NCI-H187 treated with DMSO at 0.1 percent for 48 hours (cell line): ENCODE data around the gene CHST3.

ENCODE experiments used
- DNase-seq: peaks from one replicate; lab custom pipeline; 2025; lab: John Stamatoyannopoulos, UW

Gene CHST3

DNA sequence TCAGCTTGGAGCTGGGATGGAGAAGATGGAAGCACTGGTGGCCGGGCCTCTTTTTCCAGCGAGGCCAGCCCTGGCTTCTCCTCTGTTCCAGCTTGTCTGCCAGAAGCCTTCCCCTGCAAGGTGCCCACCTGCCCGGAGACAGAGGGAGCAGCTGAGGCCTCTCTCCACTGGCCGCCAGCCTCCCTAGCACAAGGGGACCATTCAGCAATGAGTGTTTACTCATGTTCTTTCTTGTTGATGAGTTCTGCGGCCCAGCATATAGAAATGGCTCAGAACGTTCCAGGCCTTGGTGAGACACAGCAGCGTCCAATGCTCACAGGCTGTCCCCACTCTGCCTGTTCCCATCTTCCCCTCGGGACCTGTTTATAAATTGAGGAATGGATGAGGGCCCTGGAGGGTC lies 47.3 kb downstream of the CHST3 start:
- no peak for DNase-seq

DNA sequence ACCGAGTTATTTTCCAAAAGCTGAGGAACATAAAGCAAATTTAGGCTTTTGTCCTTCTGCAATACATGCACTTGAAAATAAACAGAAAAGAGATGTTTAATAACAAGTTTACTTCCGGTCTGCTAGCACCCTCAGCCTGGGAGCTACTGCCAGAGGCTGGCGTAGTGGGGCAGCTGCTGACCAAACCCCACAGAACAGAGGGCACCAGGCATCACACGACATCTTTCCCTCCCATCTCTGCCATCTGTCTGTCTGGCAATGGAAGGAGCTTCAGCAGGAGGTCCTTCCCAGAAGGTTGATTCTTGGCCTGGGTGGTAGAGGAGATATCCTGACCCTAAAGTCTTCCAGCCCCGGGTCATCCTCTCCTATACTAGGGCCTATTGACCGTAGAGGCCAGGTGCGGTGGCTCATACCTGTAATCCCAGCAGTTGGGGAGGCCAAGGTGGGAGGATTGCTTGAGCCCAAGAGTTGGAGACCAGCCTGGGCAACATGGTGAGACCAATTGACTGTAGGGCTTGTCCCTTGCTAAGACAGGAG lies 47.8 kb downstream of the CHST3 start:
- DNase-seq = no peak

GRCh38 chr10:72012796-72013195 lies 48.6 kb downstream of the CHST3 start:
- DNase-seq = no peak

DNA sequence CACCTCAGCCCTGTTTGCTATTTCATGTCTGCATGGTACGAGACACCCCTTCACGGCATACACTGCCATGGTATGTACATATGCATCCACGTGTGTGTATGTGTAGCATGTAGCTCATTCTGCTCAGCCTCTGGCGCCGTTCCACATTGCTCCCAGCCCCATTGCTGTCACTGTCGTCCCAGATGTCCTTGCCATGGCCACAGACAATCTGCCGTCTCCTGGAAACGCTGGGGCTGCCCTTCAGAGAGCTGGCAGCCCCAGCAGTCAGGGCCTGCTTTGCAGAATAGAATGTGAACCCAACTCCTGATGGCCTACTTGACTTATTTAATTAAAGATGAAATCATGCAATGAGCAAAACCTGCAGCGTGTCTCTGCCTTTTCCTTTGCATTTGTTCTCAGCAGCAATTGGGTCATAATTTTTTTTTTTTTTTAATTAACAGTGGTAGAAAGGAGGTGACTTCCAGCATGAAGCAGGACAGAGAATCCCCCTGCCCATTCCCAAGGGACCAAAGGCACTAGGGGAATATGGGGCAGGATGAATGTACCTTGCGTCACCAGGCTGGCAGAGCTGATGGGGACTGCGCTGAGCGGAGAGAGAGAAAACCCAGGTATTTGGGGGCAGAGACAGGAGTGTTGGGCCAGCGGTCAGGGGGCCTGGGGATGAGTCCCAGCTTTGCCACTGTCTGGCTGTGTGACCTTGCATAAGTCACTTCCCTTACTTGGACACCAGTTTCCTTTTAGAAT lies 49.2 kb downstream of the CHST3 start:
- no peak for DNase-seq

DNA sequence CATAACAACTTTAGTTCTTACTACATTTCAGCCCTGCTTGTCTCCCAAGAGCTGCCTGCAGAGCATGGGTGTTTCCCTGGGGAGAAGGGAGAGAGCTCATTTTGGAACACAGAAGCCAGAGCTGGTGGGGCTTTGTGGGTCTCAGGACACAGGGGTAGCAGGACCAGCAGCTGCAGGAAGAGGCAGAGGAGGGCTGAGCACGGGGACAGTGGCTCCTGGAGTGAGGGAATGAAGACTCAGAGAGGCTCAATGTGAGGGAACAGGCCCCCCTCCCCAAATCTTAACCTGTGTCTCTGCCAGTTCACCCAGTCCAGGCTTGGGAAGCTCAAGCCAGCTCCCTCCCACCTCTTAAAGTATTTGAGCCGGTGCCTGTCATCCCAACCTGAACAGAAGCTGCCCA lies 50.0 kb downstream of the CHST3 start:
- DNase-seq = no peak

GRCh38 chr10:72014785-72015480 lies 50.7 kb downstream of the CHST3 start:
- no peak for DNase-seq

- DNase-seq = no peak
Measured at GRCh38 chr10:72015841-72016240, 51.6 kb downstream of the CHST3 start.

DNA sequence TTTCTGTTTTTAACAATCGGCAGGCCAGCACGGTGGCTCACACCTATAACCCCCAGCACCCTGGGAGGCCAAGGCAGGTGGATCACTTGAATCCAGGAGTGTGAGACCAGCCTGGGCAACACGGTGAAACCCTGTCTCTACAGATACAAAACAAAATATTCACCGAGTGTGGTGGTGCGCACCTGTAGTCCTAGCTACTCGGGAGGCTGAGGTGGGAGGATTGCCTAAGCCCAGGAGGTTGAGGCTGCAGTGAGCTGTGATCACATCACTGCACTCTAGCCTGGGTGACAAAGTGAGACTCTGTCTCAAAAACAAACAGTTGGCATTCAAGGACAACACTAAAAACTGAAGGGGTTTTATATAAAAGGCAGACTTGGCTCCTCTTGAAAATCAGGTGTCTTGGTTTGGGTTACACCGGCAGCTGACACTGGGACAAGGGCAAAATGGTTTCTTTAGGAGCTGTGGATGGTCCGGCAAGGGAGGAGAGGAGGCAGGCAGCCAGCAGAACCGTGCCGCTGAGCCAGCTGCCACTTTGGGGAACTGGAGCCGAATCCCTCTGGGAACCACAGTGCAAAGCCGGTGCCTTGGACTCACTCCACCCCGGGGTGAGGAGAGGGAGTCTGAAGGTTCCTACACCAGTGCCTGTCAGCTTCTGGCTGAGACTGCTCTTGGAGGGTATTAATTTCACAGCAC lies 52.6 kb downstream of the CHST3 start:
- DNase-seq = no peak

DNA sequence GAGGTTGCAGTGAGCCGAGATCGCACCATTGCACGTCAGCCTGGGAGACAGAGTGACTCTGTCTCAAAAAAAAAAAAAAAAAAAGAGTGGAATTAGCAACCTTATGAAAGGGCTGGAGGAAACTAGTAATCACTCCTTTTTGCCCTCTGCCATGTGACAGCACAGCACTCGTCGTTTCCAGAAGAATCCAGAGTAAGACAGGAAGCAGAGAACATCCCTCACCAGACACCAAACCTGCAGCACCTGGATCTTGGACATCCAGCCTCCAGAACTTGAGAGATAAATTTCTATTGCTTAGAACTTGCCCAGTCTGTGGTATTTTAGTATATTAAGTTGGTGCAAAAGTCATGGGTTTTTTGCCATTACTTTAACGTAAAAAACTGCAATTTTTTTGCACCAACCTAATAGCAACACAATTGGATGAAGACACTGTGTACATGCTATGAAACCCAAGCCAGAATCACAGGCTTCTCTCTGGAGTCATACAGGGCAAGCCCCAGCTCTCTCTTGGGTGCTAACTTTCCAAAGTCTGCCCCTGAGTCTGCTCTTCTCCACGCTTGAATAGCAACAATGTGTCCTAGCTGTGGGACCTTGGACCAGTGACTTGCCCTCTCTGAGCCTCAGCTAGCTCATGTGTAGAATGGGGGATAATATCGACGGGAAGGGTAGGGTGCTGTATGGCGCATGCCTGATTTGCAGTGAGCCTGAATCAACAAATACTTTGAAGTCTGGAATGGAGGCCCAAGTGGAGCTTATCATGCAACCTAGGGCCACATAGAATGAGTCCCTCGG lies 55.1 kb downstream of the CHST3 start:
- DNase-seq = no peak

DNA sequence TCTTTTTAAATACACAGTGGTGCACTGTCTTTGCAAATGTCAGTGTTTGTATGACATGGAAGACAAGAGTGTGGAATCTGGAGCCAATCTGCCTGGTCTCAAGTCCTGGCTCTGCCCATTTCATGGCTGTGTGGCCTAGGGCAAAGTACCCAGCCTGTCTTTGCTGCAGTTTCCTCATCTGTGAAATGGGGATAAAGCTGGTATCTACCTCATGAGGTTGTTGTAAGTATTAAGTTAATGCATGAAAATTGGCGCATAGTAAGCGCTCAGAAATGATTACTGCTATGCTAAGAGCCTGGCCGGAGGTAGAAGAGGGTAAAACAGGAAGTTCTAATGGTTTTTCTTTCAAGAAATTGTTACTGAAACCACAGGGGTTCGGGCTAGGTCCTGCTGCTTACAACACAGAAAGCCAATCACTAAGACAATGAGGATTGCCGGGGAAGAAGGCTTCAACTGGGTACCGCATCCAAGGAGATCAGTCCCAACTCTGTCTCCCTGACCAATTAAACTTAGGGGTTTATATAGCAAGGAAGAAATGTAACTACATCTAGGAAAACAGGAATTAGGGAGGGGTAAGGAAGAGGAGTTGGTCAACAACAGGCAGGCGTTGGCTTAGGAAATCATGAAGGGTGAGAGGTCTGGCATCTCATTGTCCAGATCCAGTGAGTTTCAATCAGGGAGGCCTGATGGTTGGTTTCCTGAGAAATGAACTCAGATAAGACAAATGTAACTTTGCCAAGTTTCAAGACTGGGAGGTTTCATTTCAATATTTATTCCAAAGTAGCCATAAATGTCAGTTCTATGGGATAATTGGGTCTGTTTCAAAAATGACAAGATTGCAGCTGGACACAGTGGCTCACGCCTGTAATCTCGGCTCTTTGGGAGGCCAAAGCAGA lies 57.0 kb downstream of the CHST3 start:
- no peak for DNase-seq

- no peak for DNase-seq
Measured at GRCh38 chr10:72022228-72022627, 58.0 kb downstream of the CHST3 start.

DNA sequence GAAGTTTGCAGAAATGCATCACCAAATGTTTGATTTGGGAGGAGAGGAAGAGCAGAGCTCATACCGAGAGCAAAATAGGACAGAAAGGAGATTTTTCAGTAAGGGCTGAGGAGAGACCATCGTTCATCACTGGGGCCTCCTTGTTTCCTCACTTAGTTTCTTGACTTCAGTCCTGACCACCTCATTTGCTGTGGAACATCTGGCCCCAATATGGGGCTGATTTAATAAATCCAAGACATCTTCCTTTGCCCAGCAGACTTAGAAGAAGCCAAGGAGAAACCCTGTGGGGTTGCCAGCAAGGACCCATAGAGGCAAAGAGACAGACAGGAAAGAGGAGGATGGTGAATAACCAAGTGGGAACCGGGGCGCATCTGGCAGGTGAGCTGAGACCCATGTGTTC lies 60.4 kb downstream of the CHST3 start:
- DNase-seq = no peak

DNA sequence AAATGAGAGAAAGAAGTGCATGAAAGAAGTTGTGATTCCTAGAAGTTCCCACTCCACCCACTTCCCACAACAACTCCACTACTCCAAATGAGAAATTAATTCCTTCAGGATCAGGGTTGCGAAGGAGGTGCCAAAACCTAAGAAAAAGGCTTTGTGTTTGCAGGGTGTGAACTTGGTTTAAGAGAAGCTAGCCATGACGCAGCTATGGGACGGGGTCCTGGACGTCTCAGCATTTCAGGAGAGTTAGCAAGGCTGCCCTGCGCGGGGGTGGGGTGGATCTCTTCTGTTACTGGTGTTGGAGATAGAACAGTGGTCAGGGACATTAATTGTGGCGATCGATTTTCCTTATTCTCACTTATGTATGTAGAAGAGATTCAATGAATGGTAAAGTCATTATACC lies 61.2 kb downstream of the CHST3 start:
- DNase-seq = no peak

DNA sequence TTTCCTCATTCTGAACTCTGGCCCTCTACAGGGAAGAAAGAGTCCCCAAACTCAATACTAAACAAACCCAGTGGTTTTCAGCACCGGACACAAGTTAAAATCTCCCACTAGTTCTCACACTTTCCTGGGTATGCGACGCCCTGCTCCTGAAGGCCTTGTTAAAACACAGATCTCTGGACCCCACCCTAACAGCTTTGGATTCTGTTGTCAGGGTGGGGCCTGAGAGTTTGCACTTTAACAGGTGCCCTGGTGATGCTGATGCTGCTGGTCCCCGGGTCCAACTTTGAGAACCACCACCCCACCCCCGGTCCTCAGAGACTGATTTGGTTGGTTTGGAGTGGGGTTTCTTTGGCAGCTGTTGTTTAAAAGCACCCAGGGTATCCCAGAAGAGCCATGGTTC lies 61.6 kb downstream of the CHST3 start:
- DNase-seq = no peak

DNA sequence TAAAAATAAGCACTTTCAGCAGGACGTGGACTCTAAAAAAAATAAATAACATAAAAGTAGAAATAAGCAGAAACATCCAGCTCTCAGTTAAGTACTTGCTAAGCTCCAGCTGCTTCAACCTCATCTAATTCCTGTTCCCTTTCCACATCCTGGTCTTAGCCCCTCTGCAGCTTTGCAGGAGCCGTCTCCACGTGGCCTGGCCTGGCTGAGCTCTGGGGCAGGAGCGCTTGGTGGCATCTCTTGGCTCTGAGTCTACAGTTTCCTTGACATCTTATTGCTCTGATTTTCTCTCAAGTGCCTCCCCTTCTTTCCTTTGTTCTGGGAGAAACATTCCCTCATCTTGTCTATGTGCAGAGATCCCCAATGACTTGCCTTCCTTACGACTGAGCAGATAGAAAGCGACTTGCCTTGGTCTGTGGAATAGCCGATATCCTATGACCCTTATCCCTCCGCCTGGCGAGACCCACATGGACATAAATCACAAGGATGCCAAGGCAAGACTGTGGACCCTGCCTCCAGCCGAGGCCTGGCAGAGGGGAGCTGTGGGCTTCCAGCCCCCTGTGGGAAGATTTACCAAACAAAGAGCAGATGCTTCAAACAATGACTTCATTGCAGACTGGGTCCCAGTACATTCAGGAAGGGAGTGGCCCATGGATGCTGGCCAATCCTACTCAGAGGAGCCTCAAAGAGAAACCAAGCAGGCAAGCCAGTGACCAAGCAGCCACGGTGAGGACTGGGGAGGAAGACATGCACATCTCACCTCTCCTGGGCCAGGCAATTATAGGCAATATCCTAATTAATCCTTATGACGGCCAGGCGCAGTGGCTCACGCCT lies 62.3 kb downstream of the CHST3 start:
- DNase-seq = no peak

- DNase-seq = no peak
Measured at GRCh38 chr10:72027498-72027897, 63.3 kb downstream of the CHST3 start.

DNA sequence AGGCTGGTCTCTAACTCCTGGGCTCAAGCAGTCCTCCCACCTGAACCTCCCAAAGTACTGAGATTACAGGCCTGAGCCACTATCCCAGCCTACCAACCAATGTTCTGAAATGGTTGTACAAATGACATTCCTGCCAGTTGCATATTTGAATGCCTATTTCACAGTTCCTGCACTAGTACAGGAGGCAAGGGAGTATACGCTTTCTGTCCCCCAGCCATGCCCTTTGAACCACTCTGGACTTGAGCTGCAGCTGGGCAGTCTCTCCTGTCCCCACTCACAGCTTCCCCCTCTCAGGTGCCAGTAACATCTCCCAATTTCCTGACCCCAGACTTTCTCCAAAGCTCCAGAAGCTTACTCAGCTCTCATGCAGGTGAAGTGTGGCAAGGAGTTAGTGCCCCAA lies 65.2 kb downstream of the CHST3 start:
- DNase-seq = no peak

GRCh38 chr10:72030762-72031543 lies 66.8 kb downstream of the CHST3 start:
- no peak for DNase-seq

DNA sequence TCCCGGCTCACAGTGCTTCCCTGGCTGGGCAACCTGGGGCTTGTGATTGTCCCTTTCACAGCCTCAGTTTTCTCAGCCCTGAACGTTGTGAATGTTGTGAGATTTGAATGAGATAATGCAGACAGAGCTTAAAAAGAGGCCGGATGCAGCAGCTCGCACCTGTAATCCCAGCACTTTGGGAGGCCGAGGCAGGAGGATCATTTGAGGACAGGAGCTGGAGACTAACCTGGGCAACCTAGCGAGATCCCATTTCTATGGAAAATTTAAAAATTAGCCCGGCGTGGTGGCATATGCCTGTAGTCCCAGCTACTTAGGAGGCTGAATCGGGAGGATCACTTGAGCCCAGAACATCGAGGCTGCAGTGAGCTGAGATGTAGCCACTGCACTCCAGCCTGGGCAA lies 67.5 kb downstream of the CHST3 start:
- no peak for DNase-seq
